Measurements from ENCODE around the gene CRB2.

- TF ChIP-seq CTCF (IDR thresholded peaks at IDR 0.05) = no peak
- no peak for TF ChIP-seq ZFX (IDR thresholded peaks at IDR 0.05; ENCODE audit: borderline replicate concordance)
Observed at GRCh38 chr9:123311250-123311752, 44.7 kb upstream of the CRB2 start.
